ENCODE data around the gene SFTPB.
"Not testable (repeated sequence)": the region's sequence is repeated elsewhere in the genome, so short reads cannot be mapped to it uniquely, and the experiment has no call there.

- TF ChIP-seq POLR2AphosphoS5 (IDR thresholded peaks at IDR 0.05; ENCODE audit: borderline replicate concordance, low read depth, low read length); EZH2 (IDR thresholded peaks at IDR 0.05): not testable (repeated sequence)
Observed at GRCh38 chr2:85660301-85660700, 7.7 kb downstream of the SFTPB start.

Data from SK-N-MC (cell line).